Osteoblast (primary cell): ENCODE results near the gene HDAC9. TPM values are rescaled to one million over a fixed set of nuclear protein-coding genes. Genes with fewer than 3 reads are reported as not detected.

Source experiments
- DNase-seq: peaks from one replicate; pipeline ENCODE4 v3.0.0; 2011; ENCODE audit warnings: low spot score, mixed read lengths; ENCODE audit not compliant: insufficient read length; ENCODE audit errors: missing footprints
- H2AFZ ChIP-seq: 2 replicates; pipeline ENCODE4 v1.6.0; 2011; ENCODE audit warnings: mild to moderate bottlenecking, low read length
- H3K27ac ChIP-seq: 2 replicates; pipeline ENCODE4 v1.5.1; 2011; ENCODE audit warnings: mild to moderate bottlenecking, low read depth, low read length, moderate library complexity
- H3K27me3 ChIP-seq: 2 replicates; pipeline ENCODE4 v1.6.0; 2012; ENCODE audit warnings: mild to moderate bottlenecking, control low read depth, inconsistent platforms, low read length, moderate library complexity; ENCODE audit not compliant: insufficient read depth
- H3K36me3 ChIP-seq: 2 replicates; pipeline ENCODE4 v1.5.1; 2011; ENCODE audit warnings: mild to moderate bottlenecking, low read length, control low read depth, moderate library complexity; ENCODE audit not compliant: insufficient read depth
- H3K4me1 ChIP-seq: 2 replicates; pipeline ENCODE4 v1.5.1; 2011; ENCODE audit warnings: mild to moderate bottlenecking, low read length, control low read depth, moderate library complexity; ENCODE audit not compliant: insufficient read depth
- H3K4me2 ChIP-seq: 2 replicates; pipeline ENCODE4 v1.6.0; 2011; ENCODE audit warnings: mild to moderate bottlenecking, low read length; ENCODE audit not compliant: insufficient read depth
- H3K4me3 ChIP-seq: fragments of 200-600 bp; sonication (generic); 3 replicates; pipeline ENCODE4 v1.5.1; 2012; ENCODE audit warnings: mild to moderate bottlenecking, low read length, inconsistent platforms; ENCODE audit not compliant: insufficient read depth
- H3K79me2 ChIP-seq: 2 replicates; pipeline ENCODE4 v1.6.0; 2012; ENCODE audit warnings: mild to moderate bottlenecking, low read length, control low read depth, inconsistent platforms; ENCODE audit not compliant: insufficient read depth
- H3K9me3 ChIP-seq: 2 replicates; pipeline ENCODE4 v1.5.1; 2011; ENCODE audit warnings: low read depth, low read length, control low read depth
- H4K20me1 ChIP-seq: 2 replicates; pipeline ENCODE4 v1.6.0; 2012; ENCODE audit warnings: mild to moderate bottlenecking, low read length, control low read depth; ENCODE audit not compliant: insufficient read depth
- CTCF ChIP-seq: IDR thresholded peaks from 2 replicates; pipeline ENCODE4 v1.5.1; 2011; ENCODE audit warnings: mild to moderate bottlenecking, low read depth, low read length, moderate library complexity; ENCODE audit errors: extremely low read depth
- total RNA-seq: library from RNA; depleted of rRNA; stranded (reverse); fragments of >200 nt; gene quantifications from 2 replicates; pipeline ENCODE4 v1.2.3, GENCODE V29; 2012

The HDAC9 gene
- total RNA-seq, 1 donor: 21.7 TPM

- H4K20me1 ChIP-seq: no peaks in the 10 kb centered on the region
- TF ChIP-seq CTCF: no peak
- DNase-seq: no peak
- H2AFZ ChIP-seq: no peak overlapping the region
- H3K36me3 ChIP-seq: no peaks in the 10 kb centered on the region
- H3K9me3 ChIP-seq: no peaks in the 10 kb centered on the region
- H3K4me1 ChIP-seq: peaks cover 22% of the 10 kb centered on the region
- no peak overlapping the region for H3K4me2 ChIP-seq
- H3K27ac ChIP-seq: no peak overlapping the region
- no peaks in the 10 kb centered on the region for H3K79me2 ChIP-seq
- no peak overlapping the region for H3K4me3 ChIP-seq
- no peaks in the 10 kb centered on the region for H3K27me3 ChIP-seq
Measured at GRCh38 chr7:18858232-18858631, 362.7 kb downstream of the HDAC9 start.

GRCh38 chr7:18859318-18859717 is 363.8 kb downstream of the HDAC9 start:
- no peak overlapping the region for H3K27ac ChIP-seq
- no peak for TF ChIP-seq CTCF
- H3K9me3 ChIP-seq: no peaks in the 10 kb centered on the region
- no peaks in the 10 kb centered on the region for H3K36me3 ChIP-seq
- H3K4me3 ChIP-seq: no peak overlapping the region
- no peaks in the 10 kb centered on the region for H3K79me2 ChIP-seq
- no peak for DNase-seq
- H3K4me1 ChIP-seq: peaks cover 22% of the 10 kb centered on the region
- no peak overlapping the region for H3K4me2 ChIP-seq
- H2AFZ ChIP-seq: no peak overlapping the region
- H3K27me3 ChIP-seq: no peaks in the 10 kb centered on the region
- H4K20me1 ChIP-seq: no peaks in the 10 kb centered on the region

- H3K27ac ChIP-seq: no peak overlapping the region
Measured at GRCh38 chr7:18860221-18860620, 364.7 kb downstream of the HDAC9 start.

GRCh38 chr7:18861514-18862118 is 366.1 kb downstream of the HDAC9 start:
- H3K4me2 ChIP-seq: no peak overlapping the region
- no peak overlapping the region for H3K4me3 ChIP-seq
- H3K27ac ChIP-seq: peak overlapping the region; percentile 47
- H3K4me1 ChIP-seq: peaks cover 23% of the 10 kb centered on the region
- no peaks in the 10 kb centered on the region for H3K79me2 ChIP-seq
- no peaks in the 10 kb centered on the region for H3K9me3 ChIP-seq
- H2AFZ ChIP-seq: no peak overlapping the region
- H4K20me1 ChIP-seq: no peaks in the 10 kb centered on the region
- TF ChIP-seq CTCF: no peak
- no peaks in the 10 kb centered on the region for H3K27me3 ChIP-seq
- no peaks in the 10 kb centered on the region for H3K36me3 ChIP-seq
- peak; percentile 46 for DNase-seq

More at GRCh38 chr7:18860221-18860620, 364.7 kb downstream of the HDAC9 start:
- DNase-seq: no peak
- no peak overlapping the region for H2AFZ ChIP-seq
- no peak overlapping the region for H3K4me2 ChIP-seq
- no peaks in the 10 kb centered on the region for H3K36me3 ChIP-seq
- no peak for TF ChIP-seq CTCF
- no peaks in the 10 kb centered on the region for H4K20me1 ChIP-seq
- no peaks in the 10 kb centered on the region for H3K79me2 ChIP-seq
- H3K4me3 ChIP-seq: no peak overlapping the region
- no peaks in the 10 kb centered on the region for H3K27me3 ChIP-seq
- H3K9me3 ChIP-seq: no peaks in the 10 kb centered on the region
- H3K4me1 ChIP-seq: peaks cover 22% of the 10 kb centered on the region
